HG03066 (cell line): ENCODE data around the gene RHBDD3.

ENCODE experiments used
- ATAC-seq: cut with Tn5 transposase; IDR thresholded peaks from one replicate; pipeline ENCODE4 v1.9.1; 2021; ENCODE audit warnings: low read depth; ENCODE audit not compliant: unreplicated experiment

RHBDD3 gene

DNA sequence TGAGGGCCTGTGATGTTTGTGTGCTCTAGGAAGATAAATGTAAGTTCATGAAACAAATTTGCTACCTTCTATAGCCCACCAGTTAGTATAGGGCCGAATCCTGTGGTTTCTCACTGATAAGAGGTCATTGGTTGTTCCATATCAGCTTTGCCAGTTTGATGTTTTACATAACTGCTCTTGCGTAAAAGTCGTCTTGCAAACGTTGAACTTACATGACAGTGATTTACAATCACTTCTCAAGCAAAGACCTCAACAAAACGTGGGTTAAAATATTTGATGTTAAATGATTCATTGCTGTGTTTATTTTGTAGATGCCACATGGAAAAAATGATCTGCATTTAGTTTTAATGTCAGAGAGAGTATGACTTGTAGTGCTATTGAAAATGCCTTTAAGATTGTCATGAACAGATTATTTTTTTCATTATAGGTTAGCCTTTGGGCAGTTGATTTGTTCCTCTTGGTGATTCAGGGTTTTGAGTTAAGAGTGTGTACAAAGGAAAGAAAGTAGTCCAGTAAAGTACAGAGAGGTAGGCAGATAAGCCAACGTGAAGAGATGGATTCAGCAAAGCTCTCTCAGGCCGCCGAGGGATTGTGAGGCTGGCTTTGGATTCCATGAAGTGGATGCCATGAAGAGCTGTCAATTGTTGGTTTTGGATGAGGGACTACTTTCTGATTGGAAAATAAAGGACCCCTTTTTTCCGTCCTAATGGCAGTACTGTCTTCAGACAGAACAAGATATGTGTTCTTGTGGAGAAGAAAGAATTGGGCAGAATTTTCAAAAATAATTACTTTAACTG, 2.9 kb upstream of the RHBDD3 start:
- no peak for ATAC-seq

DNA sequence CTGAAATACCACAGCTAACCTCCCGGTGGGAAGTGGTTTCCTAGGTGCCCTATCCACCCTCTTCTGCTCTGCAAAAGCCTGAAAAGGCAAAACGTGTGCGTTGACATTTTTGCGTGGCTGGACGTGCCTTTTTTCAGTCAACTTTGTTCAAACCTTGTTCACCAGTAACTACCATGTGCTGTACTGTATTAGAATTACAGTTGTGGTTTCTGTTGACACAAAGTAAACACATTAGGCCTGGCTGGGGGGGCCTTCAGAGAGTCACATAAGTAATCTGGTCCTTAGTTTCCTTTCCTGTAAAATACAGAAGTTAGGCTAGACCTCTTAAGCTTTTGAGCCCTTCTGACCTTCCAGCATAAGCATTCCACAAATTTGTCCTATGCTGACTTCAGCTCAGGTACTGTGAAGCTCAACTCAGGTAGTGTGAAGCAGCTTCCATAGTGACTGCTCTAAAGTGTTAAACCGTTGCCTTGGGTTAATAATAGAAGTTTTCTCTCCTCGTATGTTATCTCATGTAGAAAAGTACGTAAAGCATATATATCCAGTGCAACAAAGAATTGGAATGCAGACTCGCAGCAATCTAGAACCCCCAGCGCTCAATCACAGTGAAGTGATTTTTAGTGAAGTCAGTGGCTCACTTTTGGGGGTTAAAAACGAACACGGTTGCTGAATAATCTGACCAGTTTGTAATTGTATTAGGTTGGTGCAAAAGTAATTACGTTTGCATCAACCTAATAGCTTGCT, 2.1 kb upstream of the RHBDD3 start:
- ATAC-seq: no peak

DNA sequence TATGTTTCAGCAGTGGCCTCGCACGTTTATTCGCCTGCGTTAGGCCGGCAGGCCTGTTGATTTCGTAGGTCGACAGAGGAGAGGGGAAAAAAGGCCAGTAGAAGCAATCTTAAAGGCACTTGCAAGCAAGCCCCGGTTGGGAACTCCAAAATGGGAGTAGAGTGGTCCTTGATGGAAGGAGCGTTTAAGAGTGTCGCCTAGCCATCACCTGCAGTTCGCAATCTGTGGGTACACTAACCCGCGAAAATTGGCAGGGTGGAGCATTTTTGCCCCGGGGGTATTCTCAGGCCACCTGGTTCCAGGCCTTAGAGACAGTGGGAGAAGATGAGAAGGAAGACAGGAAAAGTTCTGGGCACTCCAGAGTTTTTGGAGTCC, 1.4 kb upstream of the RHBDD3 start:
- no peak for ATAC-seq

DNA sequence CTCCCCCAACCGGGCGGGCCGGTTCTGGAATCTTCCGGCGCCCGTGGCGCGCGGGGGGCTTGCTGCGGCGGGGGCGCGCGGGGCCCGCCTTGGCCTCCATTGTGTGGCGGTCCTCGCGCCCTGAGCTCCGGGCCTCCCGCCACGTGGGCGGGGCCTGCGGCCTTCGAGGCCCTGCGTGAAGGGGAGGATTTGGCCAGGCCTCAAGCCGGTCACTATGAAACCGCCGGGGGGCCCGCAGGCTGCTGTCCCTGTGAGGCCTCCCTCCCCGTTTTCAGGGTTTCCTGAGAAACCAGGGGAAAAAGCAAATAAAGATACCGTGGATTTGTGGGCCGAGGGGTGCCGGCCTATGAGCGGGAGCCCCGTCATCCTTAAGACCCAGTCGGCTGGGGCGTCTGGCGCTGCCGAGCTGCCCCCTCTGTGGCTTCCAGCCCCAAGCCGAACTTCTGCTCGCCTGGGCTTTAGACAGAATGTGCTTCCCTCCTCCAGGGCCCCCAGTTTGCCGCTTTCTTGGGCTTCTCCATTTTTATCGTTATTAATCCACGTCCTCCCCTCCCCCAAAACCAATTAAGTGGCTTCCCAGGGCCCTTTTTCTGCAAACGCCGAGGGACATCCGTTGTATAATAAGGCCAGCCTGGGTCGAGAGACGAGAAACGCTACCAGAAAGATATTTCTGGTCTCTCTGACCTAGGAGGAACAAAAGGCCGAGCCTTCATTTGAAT, 889 bp upstream of the RHBDD3 start:
- ATAC-seq: no peak

DNA sequence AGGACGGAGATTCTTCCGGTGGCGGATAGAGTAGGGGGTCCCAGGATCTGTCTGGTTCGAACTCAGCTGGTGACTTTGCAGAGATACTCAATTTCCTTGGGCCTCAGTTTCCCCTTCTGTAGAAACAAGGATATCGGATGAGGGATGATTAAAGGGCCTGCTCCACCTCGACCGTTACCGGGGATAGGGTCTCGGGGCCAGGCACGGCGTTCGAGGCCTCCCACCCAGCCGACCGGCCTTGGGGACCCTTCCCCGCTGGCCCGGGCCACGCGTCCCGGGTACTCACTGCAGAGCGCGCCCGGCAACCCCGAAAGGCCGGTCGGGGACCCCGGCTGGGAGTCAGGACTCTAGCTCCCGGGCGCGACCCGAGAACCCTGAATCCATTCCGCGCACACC, 321 bp downstream of the RHBDD3 start:
- ATAC-seq: no peak

DNA sequence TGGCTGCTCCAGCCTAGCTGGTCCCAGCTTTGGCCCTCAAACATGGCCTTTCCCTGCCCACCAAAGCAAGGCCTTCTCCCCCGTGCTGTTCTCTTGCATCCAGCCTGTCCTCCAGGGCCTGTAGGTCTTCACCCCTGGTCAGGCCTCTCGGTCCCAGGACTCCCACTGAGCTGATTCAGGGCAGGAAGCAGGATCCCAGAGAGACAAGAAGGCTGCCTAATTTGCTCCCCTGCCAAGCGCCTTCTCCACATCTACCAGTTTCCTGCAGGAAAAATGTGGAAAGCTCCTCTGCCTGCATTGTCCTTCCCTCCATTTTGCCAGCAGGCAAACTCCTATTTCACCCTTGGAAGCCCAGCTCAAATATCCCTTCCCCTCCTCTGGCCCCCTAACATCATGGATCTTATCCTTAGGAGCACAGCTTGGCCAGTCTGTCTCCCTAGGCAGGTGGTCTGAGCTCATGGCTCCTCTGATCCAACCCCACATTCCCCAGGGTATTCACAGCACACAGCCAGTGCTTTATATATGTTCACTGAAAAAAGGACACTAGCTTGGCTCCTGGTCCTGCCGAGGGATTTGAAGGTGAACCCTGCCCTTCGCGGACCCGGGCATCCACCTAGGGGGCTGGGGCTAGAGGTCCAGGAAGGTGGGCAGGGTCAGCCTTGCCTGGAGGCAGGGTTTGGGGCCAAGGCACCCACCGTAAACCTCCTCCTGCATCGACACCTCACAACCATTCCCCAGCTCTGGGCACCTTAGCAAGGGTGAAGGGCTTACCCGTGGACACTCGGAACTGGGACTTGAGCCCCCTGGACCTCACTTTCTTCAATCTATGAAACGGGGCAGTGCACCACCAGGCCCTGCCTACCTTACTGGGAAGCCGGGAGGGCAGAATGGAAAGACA, 968 bp downstream of the RHBDD3 start:
- ATAC-seq: no peak

DNA sequence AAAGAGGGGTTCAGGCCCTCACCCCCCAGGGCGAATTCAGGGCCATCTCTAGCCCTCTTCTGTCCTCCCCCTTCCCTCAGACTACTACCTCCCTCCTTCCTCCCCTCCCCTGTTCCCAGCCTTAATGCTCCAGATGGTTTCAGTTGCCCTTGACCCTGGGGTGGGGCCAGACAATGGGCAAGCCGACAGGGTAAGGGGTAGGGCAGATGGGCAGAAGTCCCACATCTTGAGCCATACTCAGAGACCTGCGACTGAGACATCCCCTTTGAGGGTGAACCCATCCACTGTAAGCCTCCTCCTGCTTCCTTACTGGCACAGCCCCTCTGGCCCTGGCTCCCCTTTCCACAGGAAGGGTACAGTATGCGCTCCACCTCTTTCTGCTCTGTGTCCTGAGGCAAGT, 1.9 kb downstream of the RHBDD3 start:
- ATAC-seq: no peak

DNA sequence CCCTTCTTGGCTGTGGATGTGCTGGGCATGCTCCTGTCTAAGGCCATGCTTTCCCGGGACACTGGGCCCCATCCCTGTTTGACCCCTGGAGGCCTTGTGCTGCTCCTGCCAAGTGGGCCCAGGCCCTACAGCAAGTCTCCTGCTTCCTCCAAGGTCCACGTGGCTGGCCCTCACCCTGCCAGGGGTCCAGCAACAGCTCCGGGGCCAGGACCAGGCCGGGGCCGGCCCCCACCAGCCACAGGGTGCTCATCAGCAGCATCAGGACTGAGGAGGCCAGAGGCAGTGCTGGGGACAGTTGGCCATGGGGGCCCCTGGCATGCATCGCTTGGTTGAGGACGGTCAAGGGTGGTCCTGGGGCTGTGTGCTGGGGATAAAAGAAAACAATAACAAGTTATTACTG, 2.5 kb downstream of the RHBDD3 start:
- ATAC-seq: no peak

DNA sequence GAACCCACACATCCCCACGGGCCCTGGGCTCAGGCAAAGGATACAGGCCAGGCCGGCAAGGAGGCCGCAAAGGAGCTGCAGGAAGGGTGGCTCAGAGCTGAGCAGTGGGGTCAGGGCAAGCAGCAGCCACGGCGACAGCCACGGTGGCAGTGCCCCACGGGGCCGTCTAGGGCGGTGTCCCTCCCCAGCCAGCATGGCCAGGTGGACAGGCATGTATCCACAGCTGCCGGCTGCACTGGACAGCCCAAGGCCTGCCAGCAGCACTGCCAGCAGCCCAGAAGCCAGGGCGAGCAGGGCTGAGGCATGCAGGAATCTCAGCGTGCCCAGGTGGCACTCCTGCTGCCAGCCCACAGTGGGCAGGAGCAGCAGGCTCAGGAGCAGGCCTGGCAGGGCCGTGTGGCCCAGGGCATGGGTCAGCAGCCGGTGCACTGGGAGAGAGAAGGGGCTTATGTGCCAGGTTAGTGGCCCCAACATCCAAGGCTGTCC, 3.9 kb downstream of the RHBDD3 start:
- ATAC-seq: no peak

DNA sequence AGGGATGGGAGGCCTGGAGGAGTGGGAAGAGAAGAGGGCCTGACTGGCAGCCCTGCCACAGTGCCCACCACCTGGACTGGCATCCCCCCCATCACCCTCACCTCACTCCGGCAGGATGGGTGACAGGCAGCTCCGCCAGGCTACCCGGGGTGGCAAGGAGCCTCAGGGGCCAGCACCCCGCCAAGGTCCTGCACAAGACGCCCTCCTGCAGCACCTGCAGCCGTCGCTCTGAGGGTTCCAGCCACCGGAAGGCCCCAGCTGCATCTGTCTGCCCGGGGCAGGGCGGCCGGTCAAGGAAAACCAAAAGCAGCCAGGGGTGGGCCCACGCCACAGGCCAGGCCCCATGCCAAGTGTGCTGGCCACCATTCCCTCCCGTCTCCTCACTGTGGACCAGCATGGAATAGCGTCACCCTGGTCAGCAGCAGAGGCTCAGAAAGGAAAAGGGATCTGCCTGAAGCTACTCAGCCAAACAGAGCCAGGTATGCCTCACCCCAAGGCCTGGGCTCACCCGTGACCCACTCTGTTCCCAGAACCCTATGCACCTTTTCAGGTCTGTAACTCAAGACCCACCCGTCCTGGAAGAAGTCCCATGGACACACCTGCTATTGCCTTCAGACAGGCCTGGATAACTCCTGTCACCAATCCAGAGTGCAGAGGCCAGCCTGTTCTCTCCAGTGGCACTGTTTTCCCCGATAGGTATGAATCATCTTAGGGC, 7.0 kb downstream of the RHBDD3 start:
- ATAC-seq: no peak

DNA sequence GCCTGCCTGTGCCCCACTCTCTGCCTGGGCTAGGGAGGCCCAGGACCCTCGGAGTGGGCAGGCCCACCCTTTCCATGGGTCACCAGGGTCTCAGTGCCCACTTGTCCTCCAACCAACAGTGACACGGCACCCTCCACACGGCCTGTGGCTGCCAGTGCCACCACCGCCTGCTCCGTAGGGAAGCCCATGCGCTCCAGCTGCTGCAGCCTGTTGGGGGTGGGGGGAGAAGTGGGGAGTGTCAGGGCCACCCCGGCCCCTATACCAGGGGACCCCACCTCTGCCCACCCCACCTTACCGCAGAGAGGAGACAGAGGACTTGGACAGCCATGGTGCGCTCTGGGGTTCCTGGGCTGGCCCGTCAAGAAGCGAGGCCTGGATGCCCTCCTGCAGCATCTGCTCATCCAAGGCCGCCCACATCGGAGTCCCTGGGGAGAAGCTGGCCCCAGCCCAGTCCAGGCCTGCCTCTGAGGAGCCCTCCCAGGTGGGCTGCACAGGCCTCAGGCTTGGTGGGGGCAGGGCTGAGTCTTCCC, 7.7 kb downstream of the RHBDD3 start:
- no peak for ATAC-seq

DNA sequence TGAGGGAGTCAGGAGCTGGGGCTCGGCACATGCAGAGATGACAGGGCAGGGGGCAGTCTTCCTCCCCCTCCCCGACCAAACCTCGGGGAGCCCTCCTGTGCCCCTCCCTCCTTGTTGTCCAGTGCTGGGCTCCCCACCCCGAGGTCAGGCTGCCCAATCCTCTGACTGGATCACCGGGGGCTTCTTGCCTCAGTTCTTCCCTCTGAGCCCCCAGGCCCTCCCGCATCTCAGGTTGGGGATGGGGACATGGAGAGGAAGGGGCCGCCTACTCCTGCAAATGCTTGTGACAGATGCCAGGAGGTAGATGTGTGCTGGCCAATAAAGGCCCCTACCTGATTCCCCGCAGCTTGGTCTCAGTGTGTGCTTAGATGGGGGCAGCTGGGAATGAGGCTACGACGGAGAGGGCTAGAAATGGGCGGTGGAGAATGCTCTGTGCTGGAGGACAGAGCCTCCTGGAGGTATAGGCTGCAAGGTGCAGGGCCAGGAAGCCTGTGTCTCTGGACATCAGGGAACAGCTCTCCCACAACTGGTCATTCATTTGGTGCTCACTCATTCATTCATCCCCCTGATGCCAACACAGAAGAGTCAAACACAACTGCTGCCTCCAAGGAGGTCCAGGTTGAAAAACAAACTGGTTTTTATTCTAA, 8.4 kb downstream of the RHBDD3 start:
- ATAC-seq: no peak

DNA sequence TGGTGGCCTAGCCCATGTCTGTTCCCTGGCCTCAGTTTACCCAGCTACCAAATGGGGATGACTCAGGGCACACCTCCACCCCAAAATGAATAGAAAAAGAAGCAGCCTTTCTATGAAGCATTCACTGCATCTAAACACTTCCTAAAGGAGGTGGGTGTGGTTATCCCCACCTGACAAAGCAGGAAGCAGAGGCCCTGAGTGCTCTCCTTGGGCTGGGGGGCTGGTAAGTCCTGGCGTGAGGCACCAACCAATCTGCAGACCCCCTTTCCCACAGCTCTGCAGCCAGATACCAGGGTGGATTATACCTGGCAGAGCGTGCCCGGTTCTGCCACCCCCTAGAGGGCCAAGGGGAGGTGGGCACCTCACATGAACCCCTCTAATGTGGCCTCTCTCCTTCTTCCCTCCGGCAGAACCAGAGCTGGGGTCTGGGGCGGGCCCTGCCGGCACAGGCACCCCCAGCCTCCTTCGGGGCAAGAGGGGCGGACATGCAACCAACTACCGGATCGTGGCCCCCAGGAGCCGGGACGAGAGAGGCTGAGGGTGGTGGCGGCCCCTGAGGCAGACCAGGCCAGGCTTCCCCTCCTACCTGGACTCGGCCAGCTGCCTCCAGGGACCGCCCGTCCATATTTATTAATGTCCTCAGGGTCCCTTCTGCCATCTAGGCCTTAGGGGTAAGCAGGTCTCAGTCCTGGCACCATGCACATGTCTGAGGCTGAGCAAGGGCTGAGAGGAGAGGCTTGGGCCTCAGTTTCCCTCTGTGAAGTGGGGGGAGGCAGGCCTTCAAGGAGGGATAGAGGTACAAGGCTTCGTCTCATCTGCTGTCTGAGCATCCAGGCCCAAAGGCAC, 9.2 kb downstream of the RHBDD3 start:
- no peak for ATAC-seq

DNA sequence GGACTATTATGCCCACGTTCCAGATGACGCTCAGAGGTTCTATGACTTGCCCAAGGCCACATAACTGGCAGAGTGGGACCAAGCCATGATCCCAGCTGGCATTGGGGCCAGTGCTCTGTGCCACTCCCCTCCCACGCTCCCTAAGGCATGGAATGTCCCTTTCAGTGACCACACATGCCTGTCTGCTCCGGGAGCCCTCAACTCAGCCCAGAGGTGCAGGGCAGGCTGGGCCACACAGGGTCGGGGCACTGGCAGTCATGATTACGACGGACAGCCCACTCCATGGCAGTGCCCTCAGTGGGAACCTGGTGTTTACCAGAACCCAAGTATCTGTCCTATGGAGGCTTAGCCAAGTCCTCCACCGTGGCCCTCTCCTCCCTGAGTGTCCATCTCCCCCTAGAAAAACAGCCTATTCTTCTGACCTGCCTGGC, 10.0 kb downstream of the RHBDD3 start:
- ATAC-seq: no peak

DNA sequence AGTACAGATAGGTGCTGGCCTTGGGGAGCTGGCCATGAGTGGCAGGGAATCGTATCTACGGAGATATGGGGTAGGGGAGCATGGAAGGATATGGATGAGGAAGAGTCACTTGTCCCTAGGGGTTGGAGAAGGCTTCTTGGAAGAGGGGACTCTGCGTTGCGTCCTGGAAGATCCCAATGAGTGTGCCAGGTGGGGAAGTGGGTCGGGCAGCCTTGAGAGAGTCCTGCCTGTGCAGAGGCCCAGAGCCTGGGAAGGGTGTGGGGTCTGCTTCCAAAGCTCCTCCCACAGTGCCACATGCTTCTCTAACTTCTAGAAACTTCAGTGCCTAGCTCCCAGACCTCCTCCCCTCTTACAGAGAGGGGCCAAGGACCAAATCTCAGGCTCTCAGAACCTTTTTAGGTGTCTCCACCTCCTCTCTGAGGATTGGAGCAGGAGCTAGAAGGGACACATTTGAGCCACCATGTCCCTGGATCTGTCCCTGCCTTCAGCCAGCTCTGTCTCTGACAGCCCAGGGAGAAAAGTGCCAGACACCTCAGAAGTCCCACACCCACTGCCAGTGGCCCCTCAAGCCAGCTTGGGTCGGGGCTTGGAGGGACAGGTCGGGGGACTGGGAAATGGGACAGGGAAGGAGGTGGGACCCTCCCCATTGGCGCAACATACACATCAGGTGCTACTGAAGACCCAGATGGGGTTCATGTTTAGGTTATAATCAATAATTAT, 11.0 kb downstream of the RHBDD3 start:
- no peak for ATAC-seq

DNA sequence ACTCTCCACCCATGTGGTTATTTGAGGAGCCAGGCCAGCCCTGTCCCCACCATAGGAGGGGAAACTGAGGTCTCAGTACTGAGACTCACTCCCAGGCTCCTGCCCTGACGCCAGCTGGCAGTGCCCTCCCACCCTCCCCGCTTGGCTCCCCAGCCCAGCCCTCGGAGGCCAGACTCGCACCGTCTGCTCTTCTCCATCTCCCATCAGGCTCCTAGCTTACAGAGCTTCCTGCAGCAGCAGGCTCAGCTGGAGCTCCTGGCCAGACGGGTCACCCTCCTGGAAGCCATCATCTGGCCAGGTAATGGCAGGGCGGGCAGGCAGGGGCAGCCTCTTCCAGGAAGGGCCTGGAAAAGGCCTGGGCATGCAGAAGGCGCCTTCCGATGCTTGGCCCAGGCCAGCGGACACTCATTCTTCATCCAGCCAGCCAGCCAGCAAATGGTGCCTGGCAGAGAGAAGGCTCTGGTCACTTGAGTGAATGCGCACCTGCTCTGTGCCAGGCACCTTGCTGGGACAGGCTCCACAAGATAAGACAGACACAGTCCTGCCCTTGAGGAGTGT, 12.6 kb downstream of the RHBDD3 start:
- no peak for ATAC-seq

DNA sequence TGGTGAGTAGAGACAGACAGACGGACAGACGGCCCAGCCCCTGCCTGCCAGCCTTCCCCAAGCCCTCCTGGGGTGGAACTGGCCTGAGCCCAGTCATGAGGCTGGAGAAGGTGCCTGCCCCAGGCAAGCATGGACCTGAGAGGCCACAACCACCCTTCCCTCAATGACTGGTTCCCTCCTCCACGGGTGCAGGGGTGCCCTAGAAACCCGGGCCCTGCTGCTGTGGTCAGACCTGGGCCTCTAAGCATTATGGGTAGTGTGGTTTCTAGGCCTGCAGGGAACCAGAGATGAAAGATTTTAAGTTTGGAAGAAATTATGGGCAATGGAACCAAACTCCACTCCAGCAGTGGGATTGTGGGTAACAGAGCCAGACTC, 13.5 kb downstream of the RHBDD3 start:
- ATAC-seq: no peak
